GM12878 (cell line): ENCODE results near the gene INSL3. TPM values are rescaled to one million over a fixed set of nuclear protein-coding genes. Genes with fewer than 3 reads are reported as not detected.
A peak's percentile ranks its signal among the peaks of the same experiment; 100 is the strongest.

ENCODE experiments used
- BHLHE40 ChIP-seq, 2 experiments: fragments of 450-650 bp in 1 of 2; IDR thresholded peaks; 2 replicates each; pipeline ENCODE4 v1.6.1; 2011 to 2017; ENCODE audit warnings: low read depth in 2 of 2, borderline replicate concordance in 1 of 2, improper control_type of control experiment in 1 of 2, low read length in 1 of 2, mild to moderate bottlenecking in 1 of 2
- CBFB ChIP-seq: IDR thresholded peaks from 2 replicates; pipeline ENCODE4 v1.6.1; 2016; ENCODE audit warnings: antibody characterized with exemption, low read depth
- HDAC2 ChIP-seq: fragments of 200-600 bp; sonication (generic); IDR thresholded peaks from 2 replicates; pipeline ENCODE4 v1.6.1; 2017
- MYB ChIP-seq: fragments of 150-350 bp; IDR thresholded peaks from 2 replicates; pipeline ENCODE4 v1.6.1; 2014; ENCODE audit warnings: mild to moderate bottlenecking, low read depth, low read length, borderline replicate concordance
- NBN ChIP-seq: fragments of 450-650 bp; IDR thresholded peaks from 2 replicates; pipeline ENCODE4 v1.6.1; 2016
- PML ChIP-seq: IDR thresholded peaks from 2 replicates; pipeline ENCODE4 v1.6.1; 2012; ENCODE audit warnings: low read length, inconsistent platforms
- SMAD1 ChIP-seq: fragments of 450-650 bp; IDR thresholded peaks from 2 replicates; pipeline ENCODE4 v1.6.1; 2018; ENCODE audit warnings: mild to moderate bottlenecking, low read depth; ENCODE audit not compliant: partially characterized antibody
- TAF1 ChIP-seq: IDR thresholded peaks from 2 replicates; pipeline ENCODE4 v1.6.1; 2011; ENCODE audit warnings: mild to moderate bottlenecking, low read depth, low read length, borderline replicate concordance
- polyA plus RNA-seq, 11 experiments: library from polyadenylated mRNA; depleted of rRNA in 4 of 11; unstranded in 6 of 11; stranded (reverse) in 5 of 11; fragments of >200 nt; fragmentation: Nextera tagmentation in 4 of 11; fragmentation: Illumina TruSeq in 1 of 11; extraction: Ambion mirVana in 4 of 11; extraction: Trizol in 1 of 11; gene quantifications; 1 replicate in 1 of 11; 2 replicates in 10 of 11; pipeline versions ENCODE4 v1.2.1 to v1.2.3, GENCODE V29; 2011 to 2016; ENCODE audit warnings: inconsistent platforms in 2 of 11, missing spikeins in 2 of 11, low read depth in 1 of 11
- total RNA-seq, 4 experiments: library from RNA; depleted of rRNA in 3 of 4; stranded (reverse); fragments of >200 nt in 3 of 4; fragmentation: Illumina TruSeq in 1 of 4; extraction: Trizol in 1 of 4; gene quantifications; 2 replicates each; pipeline versions ENCODE4 v1.2.1 to v1.2.3, GENCODE V29; 2013 to 2021
- TF ChIP-seq, protein P1 (sequence below): IDR thresholded peaks from 2 replicates; pipeline ENCODE4 v1.6.1; 2012; ENCODE audit warnings: mild to moderate bottlenecking, low read depth, low read length
- TF ChIP-seq, protein P2 (sequence below): fragments of 450-650 bp; IDR thresholded peaks from 2 replicates; pipeline ENCODE4 v1.6.1; 2017; ENCODE audit warnings: mild to moderate bottlenecking, moderate library complexity
- TF ChIP-seq, protein P3 (sequence below): fragments of 450-650 bp; conservative IDR thresholded peaks from 2 replicates; pipeline ENCODE4 v1.6.1; 2017; ENCODE audit warnings: mild to moderate bottlenecking, moderate library complexity
- TF ChIP-seq, protein P4 (sequence below): fragments of 450-650 bp; IDR thresholded peaks from 2 replicates; pipeline ENCODE4 v1.6.1; 2017; ENCODE audit warnings: antibody characterized with exemption, mild to moderate bottlenecking, moderate library complexity

Gene INSL3
- total and polyA plus RNA-seq, 10 of the 15 experiments (the other 5 are each of a cell fraction or from before 2014, with no cell fraction given): 0.27 to 1.9 (median 0.70) TPM

DNA sequence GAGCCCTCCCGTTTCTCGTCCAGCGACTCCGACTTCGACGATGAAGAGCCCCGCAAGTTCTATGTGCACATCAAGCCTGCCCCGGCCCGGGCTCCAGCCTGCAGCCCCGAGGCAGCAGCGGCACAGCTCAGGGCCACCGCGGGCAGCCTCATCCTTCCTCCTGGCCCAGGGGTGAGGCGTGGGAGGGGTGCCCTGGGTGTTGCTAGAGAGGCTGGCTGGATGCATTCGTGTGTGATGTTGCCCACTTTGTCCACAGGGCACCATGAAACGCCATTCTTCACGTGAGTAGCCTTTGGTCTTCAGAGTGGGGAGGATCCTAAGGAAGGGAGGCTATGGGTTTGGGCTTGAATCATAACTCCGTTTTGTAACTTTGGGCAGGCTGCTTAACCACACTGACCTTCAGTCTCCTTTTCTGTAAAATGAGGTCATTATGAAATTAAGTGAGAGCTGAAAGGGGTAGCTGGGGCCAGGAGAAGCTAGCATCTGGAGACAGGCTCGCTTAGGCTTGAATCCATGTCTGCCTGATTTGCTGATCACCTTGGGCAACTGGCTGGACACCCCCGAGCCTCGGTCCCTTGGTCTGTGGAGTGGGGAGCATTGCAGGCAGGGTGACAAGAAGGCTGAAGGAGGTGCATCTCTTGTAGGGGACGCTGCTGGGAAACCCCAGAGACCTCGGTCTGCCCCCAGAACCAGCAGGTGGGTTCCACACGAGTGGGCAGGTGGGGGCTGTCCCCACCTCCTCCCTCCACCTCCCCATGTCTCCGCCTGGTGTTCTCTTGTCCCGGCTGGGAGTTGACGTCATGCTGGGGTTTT, 45.1 kb downstream of the INSL3 start (continued):
- TF ChIP-seq PML (peak; percentile 73; the same call in 1 of the 2 replicates), TAF1 (no peak), BHLHE40 (IDR thresholded peaks at IDR 0.05; ENCODE audit: borderline replicate concordance in 1 of 2, low read depth in 2 of 2, low read length in 1 of 2) (peak; percentile 92 to 95), CBFB (peak; percentile 78; the same call in 1 of the 2 replicates), HDAC2 (no peak), NBN (peak; percentile 97), MYB (no peak), SMAD1 (no peak)
- TF ChIP-seq, protein P1, sequence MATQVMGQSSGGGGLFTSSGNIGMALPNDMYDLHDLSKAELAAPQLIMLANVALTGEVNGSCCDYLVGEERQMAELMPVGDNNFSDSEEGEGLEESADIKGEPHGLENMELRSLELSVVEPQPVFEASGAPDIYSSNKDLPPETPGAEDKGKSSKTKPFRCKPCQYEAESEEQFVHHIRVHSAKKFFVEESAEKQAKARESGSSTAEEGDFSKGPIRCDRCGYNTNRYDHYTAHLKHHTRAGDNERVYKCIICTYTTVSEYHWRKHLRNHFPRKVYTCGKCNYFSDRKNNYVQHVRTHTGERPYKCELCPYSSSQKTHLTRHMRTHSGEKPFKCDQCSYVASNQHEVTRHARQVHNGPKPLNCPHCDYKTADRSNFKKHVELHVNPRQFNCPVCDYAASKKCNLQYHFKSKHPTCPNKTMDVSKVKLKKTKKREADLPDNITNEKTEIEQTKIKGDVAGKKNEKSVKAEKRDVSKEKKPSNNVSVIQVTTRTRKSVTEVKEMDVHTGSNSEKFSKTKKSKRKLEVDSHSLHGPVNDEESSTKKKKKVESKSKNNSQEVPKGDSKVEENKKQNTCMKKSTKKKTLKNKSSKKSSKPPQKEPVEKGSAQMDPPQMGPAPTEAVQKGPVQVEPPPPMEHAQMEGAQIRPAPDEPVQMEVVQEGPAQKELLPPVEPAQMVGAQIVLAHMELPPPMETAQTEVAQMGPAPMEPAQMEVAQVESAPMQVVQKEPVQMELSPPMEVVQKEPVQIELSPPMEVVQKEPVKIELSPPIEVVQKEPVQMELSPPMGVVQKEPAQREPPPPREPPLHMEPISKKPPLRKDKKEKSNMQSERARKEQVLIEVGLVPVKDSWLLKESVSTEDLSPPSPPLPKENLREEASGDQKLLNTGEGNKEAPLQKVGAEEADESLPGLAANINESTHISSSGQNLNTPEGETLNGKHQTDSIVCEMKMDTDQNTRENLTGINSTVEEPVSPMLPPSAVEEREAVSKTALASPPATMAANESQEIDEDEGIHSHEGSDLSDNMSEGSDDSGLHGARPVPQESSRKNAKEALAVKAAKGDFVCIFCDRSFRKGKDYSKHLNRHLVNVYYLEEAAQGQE: no peak; the same call in 1 of the 2 replicates
- TF ChIP-seq, protein P2, sequence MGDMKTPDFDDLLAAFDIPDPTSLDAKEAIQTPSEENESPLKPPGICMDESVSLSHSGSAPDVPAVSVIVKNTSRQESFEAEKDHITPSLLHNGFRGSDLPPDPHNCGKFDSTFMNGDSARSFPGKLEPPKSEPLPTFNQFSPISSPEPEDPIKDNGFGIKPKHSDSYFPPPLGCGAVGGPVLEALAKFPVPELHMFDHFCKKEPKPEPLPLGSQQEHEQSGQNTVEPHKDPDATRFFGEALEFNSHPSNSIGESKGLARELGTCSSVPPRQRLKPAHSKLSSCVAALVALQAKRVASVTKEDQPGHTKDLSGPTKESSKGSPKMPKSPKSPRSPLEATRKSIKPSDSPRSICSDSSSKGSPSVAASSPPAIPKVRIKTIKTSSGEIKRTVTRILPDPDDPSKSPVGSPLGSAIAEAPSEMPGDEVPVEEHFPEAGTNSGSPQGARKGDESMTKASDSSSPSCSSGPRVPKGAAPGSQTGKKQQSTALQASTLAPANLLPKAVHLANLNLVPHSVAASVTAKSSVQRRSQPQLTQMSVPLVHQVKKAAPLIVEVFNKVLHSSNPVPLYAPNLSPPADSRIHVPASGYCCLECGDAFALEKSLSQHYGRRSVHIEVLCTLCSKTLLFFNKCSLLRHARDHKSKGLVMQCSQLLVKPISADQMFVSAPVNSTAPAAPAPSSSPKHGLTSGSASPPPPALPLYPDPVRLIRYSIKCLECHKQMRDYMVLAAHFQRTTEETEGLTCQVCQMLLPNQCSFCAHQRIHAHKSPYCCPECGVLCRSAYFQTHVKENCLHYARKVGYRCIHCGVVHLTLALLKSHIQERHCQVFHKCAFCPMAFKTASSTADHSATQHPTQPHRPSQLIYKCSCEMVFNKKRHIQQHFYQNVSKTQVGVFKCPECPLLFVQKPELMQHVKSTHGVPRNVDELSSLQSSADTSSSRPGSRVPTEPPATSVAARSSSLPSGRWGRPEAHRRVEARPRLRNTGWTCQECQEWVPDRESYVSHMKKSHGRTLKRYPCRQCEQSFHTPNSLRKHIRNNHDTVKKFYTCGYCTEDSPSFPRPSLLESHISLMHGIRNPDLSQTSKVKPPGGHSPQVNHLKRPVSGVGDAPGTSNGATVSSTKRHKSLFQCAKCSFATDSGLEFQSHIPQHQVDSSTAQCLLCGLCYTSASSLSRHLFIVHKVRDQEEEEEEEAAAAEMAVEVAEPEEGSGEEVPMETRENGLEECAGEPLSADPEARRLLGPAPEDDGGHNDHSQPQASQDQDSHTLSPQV: no peak; the same call in 1 of the 2 replicates
- TF ChIP-seq, protein P3, sequence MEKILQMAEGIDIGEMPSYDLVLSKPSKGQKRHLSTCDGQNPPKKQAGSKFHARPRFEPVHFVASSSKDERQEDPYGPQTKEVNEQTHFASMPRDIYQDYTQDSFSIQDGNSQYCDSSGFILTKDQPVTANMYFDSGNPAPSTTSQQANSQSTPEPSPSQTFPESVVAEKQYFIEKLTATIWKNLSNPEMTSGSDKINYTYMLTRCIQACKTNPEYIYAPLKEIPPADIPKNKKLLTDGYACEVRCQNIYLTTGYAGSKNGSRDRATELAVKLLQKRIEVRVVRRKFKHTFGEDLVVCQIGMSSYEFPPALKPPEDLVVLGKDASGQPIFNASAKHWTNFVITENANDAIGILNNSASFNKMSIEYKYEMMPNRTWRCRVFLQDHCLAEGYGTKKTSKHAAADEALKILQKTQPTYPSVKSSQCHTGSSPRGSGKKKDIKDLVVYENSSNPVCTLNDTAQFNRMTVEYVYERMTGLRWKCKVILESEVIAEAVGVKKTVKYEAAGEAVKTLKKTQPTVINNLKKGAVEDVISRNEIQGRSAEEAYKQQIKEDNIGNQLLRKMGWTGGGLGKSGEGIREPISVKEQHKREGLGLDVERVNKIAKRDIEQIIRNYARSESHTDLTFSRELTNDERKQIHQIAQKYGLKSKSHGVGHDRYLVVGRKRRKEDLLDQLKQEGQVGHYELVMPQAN: no peak
- TF ChIP-seq, protein P4, sequence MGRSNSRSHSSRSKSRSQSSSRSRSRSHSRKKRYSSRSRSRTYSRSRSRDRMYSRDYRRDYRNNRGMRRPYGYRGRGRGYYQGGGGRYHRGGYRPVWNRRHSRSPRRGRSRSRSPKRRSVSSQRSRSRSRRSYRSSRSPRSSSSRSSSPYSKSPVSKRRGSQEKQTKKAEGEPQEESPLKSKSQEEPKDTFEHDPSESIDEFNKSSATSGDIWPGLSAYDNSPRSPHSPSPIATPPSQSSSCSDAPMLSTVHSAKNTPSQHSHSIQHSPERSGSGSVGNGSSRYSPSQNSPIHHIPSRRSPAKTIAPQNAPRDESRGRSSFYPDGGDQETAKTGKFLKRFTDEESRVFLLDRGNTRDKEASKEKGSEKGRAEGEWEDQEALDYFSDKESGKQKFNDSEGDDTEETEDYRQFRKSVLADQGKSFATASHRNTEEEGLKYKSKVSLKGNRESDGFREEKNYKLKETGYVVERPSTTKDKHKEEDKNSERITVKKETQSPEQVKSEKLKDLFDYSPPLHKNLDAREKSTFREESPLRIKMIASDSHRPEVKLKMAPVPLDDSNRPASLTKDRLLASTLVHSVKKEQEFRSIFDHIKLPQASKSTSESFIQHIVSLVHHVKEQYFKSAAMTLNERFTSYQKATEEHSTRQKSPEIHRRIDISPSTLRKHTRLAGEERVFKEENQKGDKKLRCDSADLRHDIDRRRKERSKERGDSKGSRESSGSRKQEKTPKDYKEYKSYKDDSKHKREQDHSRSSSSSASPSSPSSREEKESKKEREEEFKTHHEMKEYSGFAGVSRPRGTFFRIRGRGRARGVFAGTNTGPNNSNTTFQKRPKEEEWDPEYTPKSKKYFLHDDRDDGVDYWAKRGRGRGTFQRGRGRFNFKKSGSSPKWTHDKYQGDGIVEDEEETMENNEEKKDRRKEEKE: no peak
